HG03565 (cell line): Measurements from ENCODE around the gene TLE7.

ENCODE experiments used
- ATAC-seq: cut with Tn5 transposase; IDR thresholded peaks from one replicate; pipeline ENCODE4 v1.9.1; 2021; ENCODE audit warnings: mild to moderate bottlenecking, moderate library complexity; ENCODE audit not compliant: unreplicated experiment

TLE7 gene

GRCh38 chr16:71449020-71449419, 7.2 kb upstream of the TLE7 start:
- ATAC-seq = no peak

GRCh38 chr16:71448274-71448866, 6.5 kb upstream of the TLE7 start:
- no peak for ATAC-seq

GRCh38 chr16:71443714-71444113, 1.9 kb upstream of the TLE7 start:
- ATAC-seq = no peak

- no peak for ATAC-seq
Measured at GRCh38 chr16:71441348-71442050, 355 bp downstream of the TLE7 start.

- ATAC-seq = no peak
Measured at GRCh38 chr16:71440669-71441347, 1.0 kb downstream of the TLE7 start.

- ATAC-seq = no peak
Measured at GRCh38 chr16:71439523-71439922, 2.3 kb downstream of the TLE7 start.

GRCh38 chr16:71436473-71436872, 5.4 kb downstream of the TLE7 start:
- no peak for ATAC-seq

- ATAC-seq = no peak
Measured at GRCh38 chr16:71432906-71433305, 8.9 kb downstream of the TLE7 start.

- no peak for ATAC-seq
Measured at GRCh38 chr16:71431991-71432390, 9.9 kb downstream of the TLE7 start.

GRCh38 chr16:71431176-71431575, 10.7 kb downstream of the TLE7 start:
- no peak for ATAC-seq

GRCh38 chr16:71430744-71431143, 11.1 kb downstream of the TLE7 start:
- no peak for ATAC-seq

- no peak for ATAC-seq
Measured at GRCh38 chr16:71429581-71429980, 12.3 kb downstream of the TLE7 start.

GRCh38 chr16:71428883-71429282, 13.0 kb downstream of the TLE7 start:
- ATAC-seq = no peak

- no peak for ATAC-seq
Measured at GRCh38 chr16:71428385-71428784, 13.5 kb downstream of the TLE7 start.

GRCh38 chr16:71426880-71427615, 14.8 kb downstream of the TLE7 start:
- ATAC-seq = peak; percentile 3

- ATAC-seq = peak; percentile 70
Measured at GRCh38 chr16:71426069-71426879, 15.6 kb downstream of the TLE7 start.

GRCh38 chr16:71425746-71426068, 16.1 kb downstream of the TLE7 start:
- ATAC-seq = no peak

GRCh38 chr16:71424626-71425025, 17.2 kb downstream of the TLE7 start:
- no peak for ATAC-seq

- no peak for ATAC-seq
Measured at GRCh38 chr16:71423865-71424264, 18.0 kb downstream of the TLE7 start.

- ATAC-seq = no peak
Measured at GRCh38 chr16:71423016-71423415, 18.8 kb downstream of the TLE7 start.

- ATAC-seq = no peak
Measured at GRCh38 chr16:71421911-71422310, 19.9 kb downstream of the TLE7 start.
